Suprapubic skin (tissue), 4 donors: ENCODE results near the gene TXN2. TPM values are rescaled to one million over a fixed set of nuclear protein-coding genes. Genes with fewer than 3 reads are reported as not detected.
"Not testable (repeated sequence)": the region's sequence is repeated elsewhere in the genome, so short reads cannot be mapped to it uniquely, and the experiment has no call there.

ENCODE experiments used
- DNase-seq, 2 donors: peaks; one replicate each; pipeline ENCODE4 v3.0.0-alpha.2; 2019; ENCODE audit warnings: low spot score in 2 of 2
- H3K27ac ChIP-seq: fragments of 200-600 bp; sonication (generic); one replicate; pipeline ENCODE4 v1.5.1; 2019
- H3K27me3 ChIP-seq: fragments of 200-600 bp; sonication (generic); one replicate; pipeline ENCODE4 v1.5.1; 2019
- H3K36me3 ChIP-seq: fragments of 200-600 bp; sonication (generic); one replicate; pipeline ENCODE4 v1.5.1; 2019
- H3K4me1 ChIP-seq: fragments of 200-600 bp; sonication (generic); one replicate; pipeline ENCODE4 v1.5.1; 2019
- H3K4me3 ChIP-seq: fragments of 200-600 bp; sonication (generic); one replicate; pipeline ENCODE4 v1.5.1; 2019; ENCODE audit warnings: mild to moderate bottlenecking
- H3K9me3 ChIP-seq: fragments of 200-600 bp; sonication (generic); one replicate; pipeline ENCODE4 v1.5.1; 2019
- CTCF ChIP-seq, 2 donors: fragments of 200-600 bp in 1 of 2; fragments of 450-650 bp in 1 of 2; sonication (generic) in 1 of 2; IDR thresholded peaks; one replicate each; pipeline ENCODE4 v1.5.1; 2016 to 2019; ENCODE audit warnings: antibody characterized with exemption in 2 of 2, mild to moderate bottlenecking in 1 of 2, moderate library complexity in 1 of 2
- EP300 ChIP-seq: sonication (generic); formaldehyde crosslinking; IDR thresholded peaks from one replicate; pipeline ENCODE4 v1.6.1; 2017; ENCODE audit warnings: antibody characterized with exemption
- POLR2A ChIP-seq, 2 donors: fragments of 450-650 bp; IDR thresholded peaks; one replicate each; pipeline ENCODE4 v1.6.1; 2017; ENCODE audit warnings: antibody characterized with exemption in 2 of 2, mild to moderate bottlenecking in 2 of 2, moderate library complexity in 2 of 2
- POLR2AphosphoS5 ChIP-seq, 3 donors: sonication (generic); formaldehyde crosslinking; IDR thresholded peaks; one replicate each; pipeline ENCODE4 v1.6.1; 2017; ENCODE audit warnings: antibody characterized with exemption in 3 of 3
- WGBS: methylation state at CpG from one replicate; pipeline ENCODE4 v1.1.5; 2018; 5-methylcytosine and 5-hydroxymethylcytosine counted together
- total RNA-seq, 4 donors: library from RNA; depleted of rRNA; stranded (reverse); fragments of >200 nt; gene quantifications; one replicate each; pipeline ENCODE4 v1.1.0, GENCODE V29; 2016

TXN2 gene
- total RNA-seq, 4 donors from 2014 or later = 50.7 to 73.5 (median 61.3) TPM

- Histone ChIP-seq H3K4me3 (no peak overlapping the region), H3K27ac (no peak overlapping the region), H3K36me3 (no peaks in the 10 kb centered on the region), H3K9me3 (no peaks in the 10 kb centered on the region), H3K27me3 (no peaks in the 10 kb centered on the region), H3K4me1 (peaks cover 22% of the 10 kb centered on the region)
- no peak for TF ChIP-seq EP300
- no peak for TF ChIP-seq POLR2A (IDR thresholded peaks at IDR 0.05)
- TF ChIP-seq CTCF (IDR thresholded peaks at IDR 0.05) = no peak
- TF ChIP-seq POLR2AphosphoS5 (IDR thresholded peaks at IDR 0.05) = no peak
- DNase-seq = no peak
- WGBS = 90% methylated on average over 8 of the region's 9 CpGs
Measured at GRCh38 chr22:36431977-36432376, 49.5 kb downstream of the TXN2 start.

- Histone ChIP-seq H3K27me3 (no peaks in the 10 kb centered on the region), H3K9me3 (no peaks in the 10 kb centered on the region), H3K4me1 (peaks cover 14% of the 10 kb centered on the region), H3K27ac (no peak overlapping the region), H3K36me3 (no peaks in the 10 kb centered on the region), H3K4me3 (no peak overlapping the region)
- no peak for DNase-seq
- 81% methylated on average over 9 of the region's 9 CpGs for WGBS
- TF ChIP-seq POLR2AphosphoS5 (IDR thresholded peaks at IDR 0.05) = no peak
- TF ChIP-seq EP300 = no peak
- no peak for TF ChIP-seq POLR2A (IDR thresholded peaks at IDR 0.05)
- TF ChIP-seq CTCF (IDR thresholded peaks at IDR 0.05) = no peak
Measured at GRCh38 chr22:36430863-36431262, 50.6 kb downstream of the TXN2 start.

GRCh38 chr22:36427952-36428351 lies 53.5 kb downstream of the TXN2 start:
- WGBS = 93% methylated on average over 11 of the region's 11 CpGs
- not testable (repeated sequence) for H3K36me3 ChIP-seq, H3K4me1 ChIP-seq, H3K27ac ChIP-seq, H3K27me3 ChIP-seq, DNase-seq, H3K9me3 ChIP-seq, H3K4me3 ChIP-seq

GRCh38 chr22:36425977-36426523 lies 55.4 kb downstream of the TXN2 start:
- no peaks in the 10 kb centered on the region for H3K36me3 ChIP-seq
- no peak overlapping the region for H3K27ac ChIP-seq
- no peak overlapping the region for H3K4me3 ChIP-seq
- H3K4me1 ChIP-seq = peaks cover 3% of the 10 kb centered on the region
- DNase-seq = no peak
- TF ChIP-seq POLR2AphosphoS5 (IDR thresholded peaks at IDR 0.05) (no peak), POLR2A (IDR thresholded peaks at IDR 0.05) (no peak), CTCF (IDR thresholded peaks at IDR 0.05) (no peak), EP300 (no peak)
- no peaks in the 10 kb centered on the region for H3K27me3 ChIP-seq
- 78% methylated on average over 2 of the region's 2 CpGs for WGBS
- H3K9me3 ChIP-seq = no peaks in the 10 kb centered on the region

- Histone ChIP-seq H3K4me1 (peaks cover 3% of the 10 kb centered on the region), H3K27ac (no peak overlapping the region), H3K36me3 (no peaks in the 10 kb centered on the region), H3K27me3 (no peaks in the 10 kb centered on the region), H3K4me3 (no peak overlapping the region), H3K9me3 (no peaks in the 10 kb centered on the region)
- DNase-seq = no peak
- WGBS = 94% methylated on average over 5 of the region's 5 CpGs
- TF ChIP-seq POLR2A (IDR thresholded peaks at IDR 0.05) (no peak), CTCF (IDR thresholded peaks at IDR 0.05) (no peak), EP300 (no peak), POLR2AphosphoS5 (IDR thresholded peaks at IDR 0.05) (no peak)
Measured at GRCh38 chr22:36424901-36425579, 56.4 kb downstream of the TXN2 start.

GRCh38 chr22:36424466-36424865 lies 57.0 kb downstream of the TXN2 start:
- not testable (repeated sequence) for H3K27ac ChIP-seq, DNase-seq, H3K9me3 ChIP-seq, H3K4me3 ChIP-seq, H3K27me3 ChIP-seq, H3K36me3 ChIP-seq, H3K4me1 ChIP-seq
- WGBS = 80% methylated on average over 5 of the region's 5 CpGs
